Measurements from ENCODE around the gene PSME3.
A peak's percentile ranks its signal among the peaks of the same experiment; 100 is the strongest.
"Not testable (repeated sequence)": the region's sequence is repeated elsewhere in the genome, so short reads cannot be mapped to it uniquely, and the experiment has no call there.

PSME3 gene

GRCh38 chr17:42872251-42872965 is 39.2 kb downstream of the PSME3 start:
- H3K4me3 ChIP-seq (ENCODE audit: low read depth, low read length): no peak overlapping the region
- no peak for DNase-seq (ENCODE audit: low read depth)
- no peak for TF ChIP-seq CTCF (IDR thresholded peaks at IDR 0.05; ENCODE audit: control insufficient read depth, extremely low read depth, insufficient read depth)

GRCh38 chr17:42873315-42873714 is 40.1 kb downstream of the PSME3 start:
- DNase-seq (ENCODE audit: low read depth): no peak
- no peak for TF ChIP-seq CTCF (IDR thresholded peaks at IDR 0.05; ENCODE audit: control insufficient read depth, extremely low read depth, insufficient read depth)
- H3K4me3 ChIP-seq (ENCODE audit: low read depth, low read length): no peak overlapping the region

- DNase-seq (ENCODE audit: low read depth); H3K4me3 ChIP-seq (ENCODE audit: low read depth, low read length): not testable (repeated sequence)
Measured at GRCh38 chr17:42873932-42874695, 40.9 kb downstream of the PSME3 start.

- no peak for DNase-seq (ENCODE audit: low read depth)
- H3K4me3 ChIP-seq (ENCODE audit: low read depth, low read length): no peak overlapping the region
- TF ChIP-seq CTCF (IDR thresholded peaks at IDR 0.05; ENCODE audit: control insufficient read depth, extremely low read depth, insufficient read depth): no peak
Measured at GRCh38 chr17:42877037-42877436, 43.8 kb downstream of the PSME3 start.

GRCh38 chr17:42878123-42878880 is 45.1 kb downstream of the PSME3 start:
- no peak for TF ChIP-seq CTCF (IDR thresholded peaks at IDR 0.05; ENCODE audit: control insufficient read depth, extremely low read depth, insufficient read depth)
- H3K4me3 ChIP-seq (ENCODE audit: low read depth, low read length): no peak overlapping the region
- DNase-seq (ENCODE audit: low read depth): peak; percentile 10

- no peak overlapping the region for H3K4me3 ChIP-seq (ENCODE audit: low read depth, low read length)
- no peak for TF ChIP-seq CTCF (IDR thresholded peaks at IDR 0.05; ENCODE audit: control insufficient read depth, extremely low read depth, insufficient read depth)
- DNase-seq (ENCODE audit: low read depth): no peak
Measured at GRCh38 chr17:42878924-42879595, 45.9 kb downstream of the PSME3 start.

- no peak overlapping the region for H3K4me3 ChIP-seq (ENCODE audit: low read depth, low read length)
- TF ChIP-seq CTCF (IDR thresholded peaks at IDR 0.05; ENCODE audit: control insufficient read depth, extremely low read depth, insufficient read depth): no peak
- no peak for DNase-seq (ENCODE audit: low read depth)
Measured at GRCh38 chr17:42879596-42879985, 46.4 kb downstream of the PSME3 start.
